ENCODE data around the gene TRMT10B.
"Not testable (repeated sequence)": the region's sequence is repeated elsewhere in the genome, so short reads cannot be mapped to it uniquely, and the experiment has no call there.

Gene TRMT10B

DNA sequence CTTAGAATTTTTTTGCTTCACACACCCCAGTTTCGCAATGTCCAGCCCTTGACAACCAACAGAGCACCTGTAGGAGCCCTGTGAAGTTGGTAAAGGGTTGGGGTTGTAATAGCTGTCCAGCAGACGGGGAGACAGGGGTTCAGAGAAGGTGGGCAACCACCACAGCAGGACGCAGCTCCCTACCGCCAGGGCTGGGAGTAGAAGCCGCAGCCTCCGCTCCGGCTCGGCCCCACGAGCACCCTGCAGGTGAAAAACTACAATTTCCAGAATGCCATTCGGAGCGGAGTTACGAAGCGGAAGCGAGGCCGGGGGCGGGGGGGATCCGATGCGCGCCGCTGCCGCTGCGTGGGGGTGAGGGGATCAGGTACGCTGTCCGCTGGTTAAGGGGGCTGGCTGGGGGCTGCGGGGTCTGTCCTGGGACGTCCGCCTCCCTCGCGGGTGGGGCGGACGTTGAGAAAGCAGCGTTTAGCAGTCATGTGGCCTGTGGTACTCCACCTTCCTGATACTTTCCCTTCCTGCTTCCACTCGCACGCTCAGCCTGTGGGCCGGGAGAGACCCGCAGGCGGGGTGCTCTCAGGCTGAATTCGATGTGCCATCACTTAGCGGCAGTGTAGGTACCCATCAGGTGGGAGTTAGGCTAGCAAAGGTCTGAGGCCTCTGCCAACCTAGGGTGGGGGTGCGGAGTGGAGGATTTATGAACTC is at the start of gene TRMT10B:
Gene TRMT10B (plus strand): TSS at position 317 of the 702 bp plus-strand sequence. CDS start 8,127 bp downstream, outside the sequence.
- peak; percentile 74 to 76 for DNase-seq

- DNase-seq, result no peak
These were observed 47.8 kb upstream of the TRMT10B start for GRCh38 chr9:37705787-37706186.

GRCh38 chr9:37706290-37706689 is 47.3 kb upstream of the TRMT10B start:
- no peak for DNase-seq

DNA sequence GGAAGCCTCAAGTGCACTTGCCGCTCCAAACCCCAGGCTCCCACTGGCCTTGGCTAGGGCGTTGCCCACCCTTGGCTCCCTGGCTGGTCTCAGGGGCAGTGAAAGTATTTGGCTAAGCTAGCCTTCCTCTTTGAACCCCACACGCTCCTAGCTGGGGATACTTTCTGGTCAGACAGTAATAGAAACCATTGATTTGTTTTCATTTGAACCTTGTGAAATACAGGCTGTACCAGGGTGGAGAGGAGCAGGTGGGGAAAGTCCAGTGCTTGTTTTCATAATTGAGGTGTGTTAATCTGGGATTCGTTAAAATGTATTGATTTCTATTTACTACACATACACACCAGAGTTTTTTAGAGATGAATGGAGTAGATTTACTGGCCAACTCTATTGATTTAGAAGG is 45.9 kb upstream of the TRMT10B start:
- DNase-seq, result no peak

- no peak for DNase-seq
These were observed 43.6 kb upstream of the TRMT10B start for GRCh38 chr9:37710046-37710445.

DNA sequence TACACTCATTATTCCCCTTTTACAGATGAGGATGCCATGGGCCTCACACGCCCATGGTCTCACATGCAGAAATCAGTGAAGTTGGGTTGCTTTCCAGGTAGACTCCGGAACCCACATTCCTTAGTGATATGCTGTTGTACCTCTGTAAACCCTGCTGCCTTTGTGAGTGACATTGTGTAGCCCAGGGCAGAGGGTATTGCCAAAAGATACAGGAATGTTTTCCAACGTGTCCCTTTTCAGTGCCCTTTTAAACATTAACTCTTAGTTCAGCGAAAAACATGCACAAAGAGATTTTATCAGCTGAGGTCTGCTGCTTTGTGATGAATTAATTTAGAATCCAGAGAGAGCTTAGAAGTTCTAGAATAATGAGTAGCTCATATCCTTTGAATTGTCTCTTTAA is 38.3 kb upstream of the TRMT10B start:
- no peak for DNase-seq

DNA sequence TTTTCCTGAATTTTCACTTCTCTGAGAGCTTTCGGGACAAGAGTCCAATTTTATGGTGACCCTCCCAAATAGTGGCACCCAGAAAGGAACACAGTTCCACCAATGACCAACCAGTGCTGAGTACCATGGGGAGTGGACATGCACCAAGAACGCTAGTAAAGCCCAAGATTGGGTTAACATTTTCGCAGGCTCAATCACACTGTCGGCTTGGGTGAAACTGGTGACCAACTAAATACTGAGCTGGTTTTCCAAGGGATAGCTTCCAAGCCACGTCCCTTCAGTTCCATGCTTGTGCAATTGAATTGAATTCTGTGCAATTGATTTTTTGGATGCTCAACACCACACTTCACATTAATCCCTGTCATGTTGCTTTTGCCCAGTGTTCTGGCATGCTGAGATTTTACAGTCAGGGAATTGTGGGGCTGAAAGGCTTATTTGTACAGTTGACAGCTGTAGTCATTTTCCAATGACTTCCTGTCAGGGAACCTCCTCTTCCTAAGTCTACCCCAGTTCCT is 37.6 kb upstream of the TRMT10B start:
- no peak for DNase-seq

DNA sequence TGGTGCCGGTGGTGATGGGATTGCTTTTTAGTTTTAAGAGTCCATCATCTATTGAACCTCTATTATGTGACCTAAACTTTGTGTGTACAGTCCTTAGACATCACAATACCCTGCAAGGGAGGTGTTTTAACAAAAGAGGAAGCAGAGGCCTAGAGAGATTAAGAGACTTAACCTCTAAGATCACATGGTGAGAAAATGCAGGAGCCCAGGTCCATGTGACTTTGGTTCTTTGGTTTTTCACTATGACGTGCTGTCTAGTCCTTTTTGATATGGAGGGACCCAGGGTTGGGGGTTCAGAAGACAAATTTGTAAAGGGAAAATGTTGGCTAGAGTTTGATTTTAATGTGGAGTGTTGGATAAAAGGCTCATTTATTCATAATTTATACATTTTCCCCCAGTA is 34.1 kb upstream of the TRMT10B start:
- DNase-seq, result no peak

- no peak for DNase-seq
These were observed 26.6 kb upstream of the TRMT10B start for GRCh38 chr9:37727013-37727412.

GRCh38 chr9:37729499-37729898 is 24.1 kb upstream of the TRMT10B start:
- no peak for DNase-seq

DNA sequence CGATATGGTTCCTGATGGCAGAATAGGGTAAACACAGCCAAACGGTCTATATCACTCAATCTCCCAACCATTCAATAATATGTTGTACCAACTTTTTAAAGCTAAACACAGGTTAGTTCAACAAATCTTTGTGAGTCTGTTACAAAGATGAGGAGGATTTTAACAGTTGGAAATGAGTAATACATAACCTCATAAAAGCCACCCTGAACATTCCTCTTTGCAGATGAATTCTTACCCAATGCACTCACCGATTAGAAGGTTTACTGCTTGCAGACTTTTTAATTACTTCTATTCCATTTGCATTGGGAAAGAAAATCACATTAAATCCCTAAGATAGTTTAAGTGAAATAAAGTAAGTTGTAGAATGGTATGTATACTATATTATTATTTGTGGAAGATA is 23.3 kb upstream of the TRMT10B start:
- DNase-seq, result no peak

- no peak for DNase-seq
These were observed 22.8 kb upstream of the TRMT10B start for GRCh38 chr9:37730839-37731238.

DNA sequence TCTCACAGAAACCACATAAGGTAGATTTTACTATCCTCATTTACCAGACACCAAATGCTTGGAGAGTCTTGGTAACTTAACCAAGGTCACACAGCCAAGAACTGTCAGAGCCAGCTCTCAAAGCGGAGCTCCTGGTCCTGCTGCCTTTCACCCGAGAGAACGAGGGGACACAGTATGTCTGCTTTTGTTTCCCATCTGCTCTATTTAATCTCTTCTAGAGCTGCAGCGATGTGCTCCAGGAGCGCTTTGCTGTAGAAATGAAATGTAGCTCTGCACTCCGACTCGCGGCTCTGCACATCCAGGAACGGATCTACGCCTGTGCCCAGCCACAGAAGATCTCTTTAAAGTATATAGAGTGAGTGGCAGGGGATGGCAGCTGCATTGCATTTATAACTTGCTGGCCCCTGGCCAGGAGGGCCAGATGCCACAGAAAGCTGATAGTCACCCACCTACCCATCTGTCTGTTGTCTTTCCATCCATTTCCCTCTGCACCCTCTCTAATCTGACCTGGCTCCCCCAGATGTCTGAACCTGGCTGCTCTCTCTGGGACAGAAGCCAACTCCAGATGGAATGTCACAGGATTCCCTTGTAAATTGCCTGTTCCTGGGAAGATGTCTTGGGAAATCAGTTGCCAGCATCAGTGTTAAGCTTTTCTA is 21.4 kb upstream of the TRMT10B start:
- DNase-seq, result no peak

DNA sequence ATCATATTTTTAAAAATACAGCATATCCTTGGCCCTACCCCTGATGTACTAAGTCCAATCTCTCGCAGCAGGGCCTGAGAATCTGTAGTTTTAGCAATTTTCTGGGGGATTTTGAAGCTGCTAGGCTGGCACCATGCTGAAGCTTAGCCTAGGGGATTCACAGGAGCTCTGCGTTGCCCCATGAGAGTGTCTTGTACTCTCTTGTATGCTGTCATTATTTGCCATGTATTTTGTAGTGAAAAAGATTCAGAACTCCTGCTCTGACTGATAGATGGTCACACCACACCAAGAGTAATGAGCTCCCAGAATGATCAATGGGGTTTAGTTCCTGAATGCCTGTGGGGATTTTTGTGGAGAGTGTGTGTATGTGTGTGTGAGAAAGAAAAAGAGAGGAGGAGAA is 20.7 kb upstream of the TRMT10B start:
- no peak for DNase-seq

DNA sequence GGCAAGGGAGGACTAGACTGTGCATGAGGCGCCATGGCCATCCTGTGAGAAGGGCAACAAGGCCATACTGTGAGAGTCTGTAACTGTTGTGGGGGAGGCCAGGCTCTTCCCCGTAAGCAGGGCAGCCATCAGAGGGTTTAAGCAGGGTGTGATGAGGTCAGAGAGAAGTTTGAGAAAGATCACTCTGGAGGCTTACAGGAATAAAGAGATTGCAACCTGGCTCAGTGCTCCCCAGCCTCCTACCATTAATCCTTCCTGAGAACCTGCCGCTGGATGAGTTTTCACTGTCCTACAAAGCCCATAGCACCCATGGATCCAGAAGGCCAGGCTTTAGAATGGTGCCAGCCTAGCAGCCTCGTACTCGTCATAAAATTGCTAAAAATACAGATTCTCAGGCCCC is 14.4 kb upstream of the TRMT10B start:
- DNase-seq, result no peak

GRCh38 chr9:37740128-37740527 is 13.5 kb upstream of the TRMT10B start:
- no peak for DNase-seq

DNA sequence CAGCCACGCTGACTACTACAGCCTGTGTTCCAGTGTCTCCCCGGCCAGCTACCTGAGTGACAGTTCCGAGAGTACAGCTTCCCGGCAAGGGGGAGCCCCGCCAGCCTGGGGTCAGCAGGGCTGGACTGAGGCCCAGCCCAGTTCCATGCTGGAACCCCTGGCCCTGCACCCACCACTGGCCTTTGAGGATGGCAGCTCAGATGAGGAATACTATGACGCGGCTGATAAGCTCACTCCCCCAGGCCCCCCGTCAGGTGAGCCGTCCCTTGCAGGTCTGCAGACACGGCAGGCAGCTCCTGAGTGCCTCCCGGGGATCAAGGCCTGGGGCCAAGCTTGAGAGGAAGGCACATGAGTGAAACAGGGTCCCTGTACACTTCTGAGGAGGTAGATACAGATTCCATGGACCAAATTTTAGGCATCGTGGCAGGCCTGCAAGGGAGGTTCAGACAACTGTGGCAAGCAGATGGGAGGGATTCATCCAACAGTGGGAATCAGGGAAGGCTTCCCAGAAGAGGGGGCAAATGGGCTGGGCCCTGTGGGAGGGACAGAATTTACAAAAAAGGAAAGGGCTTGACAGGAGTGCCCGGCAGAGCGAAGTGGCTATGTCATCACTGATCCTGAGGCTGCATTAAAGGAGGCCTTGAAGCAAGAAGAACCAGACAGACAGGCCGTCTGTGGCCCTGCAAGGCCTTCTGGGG is 12.8 kb upstream of the TRMT10B start:
- no peak for DNase-seq

DNA sequence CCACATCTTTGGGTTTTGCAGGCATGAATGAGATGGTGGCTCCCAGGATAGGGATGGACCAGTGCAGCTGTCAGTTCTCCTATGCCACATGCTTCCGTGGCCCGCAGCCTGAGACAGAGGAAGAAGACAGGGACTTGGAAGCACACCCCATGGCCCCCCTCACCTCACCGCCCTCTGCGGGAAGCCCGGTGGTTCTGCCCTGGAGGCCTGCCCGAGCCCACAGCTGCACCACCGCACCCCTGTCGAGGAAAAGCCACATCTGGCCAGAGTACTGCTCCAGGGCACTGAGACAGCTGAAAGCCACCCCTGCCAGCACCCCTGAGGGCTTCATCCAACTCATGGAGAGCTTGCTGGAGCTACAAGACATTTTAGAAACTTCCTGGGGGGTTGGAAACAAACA is 7.6 kb upstream of the TRMT10B start:
- DNase-seq, result no peak

DNA sequence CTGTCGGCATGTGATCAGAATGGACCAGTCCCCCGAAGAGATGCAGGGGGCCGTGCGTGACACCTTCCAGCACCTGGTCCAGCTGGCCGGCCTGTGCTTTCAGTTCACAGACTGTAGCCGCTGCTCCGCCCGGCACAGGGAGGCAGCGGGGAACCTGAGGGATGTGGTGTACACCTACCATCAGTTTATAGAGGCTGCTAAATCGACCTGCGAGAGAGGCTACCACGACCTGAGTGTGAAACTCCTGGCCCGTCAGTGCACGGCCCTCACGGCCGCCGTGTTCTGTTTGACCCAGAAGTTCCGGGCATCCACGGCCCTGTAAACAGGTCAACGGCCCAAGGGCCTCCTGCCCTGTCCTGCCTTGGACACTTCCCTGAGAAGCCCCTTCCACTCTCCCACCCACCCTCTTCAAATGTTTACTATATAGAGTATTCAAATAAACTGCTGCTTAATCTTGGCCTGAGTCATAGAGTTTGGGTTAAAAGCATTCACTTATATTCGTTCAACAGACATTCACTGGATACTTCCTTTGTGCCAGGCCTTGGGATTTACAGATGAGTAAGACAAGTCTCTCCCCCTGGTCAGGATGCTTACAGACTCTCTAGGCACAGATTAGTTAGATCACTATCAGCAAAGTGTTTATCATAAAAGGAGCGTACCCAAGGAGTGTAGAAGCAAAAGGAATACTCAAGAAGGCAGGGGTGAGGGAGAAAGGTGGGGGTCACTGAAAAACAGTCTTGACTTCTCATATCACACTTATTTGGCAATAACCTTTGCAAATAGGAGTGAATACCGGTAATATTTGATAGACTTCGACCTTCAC is 6.9 kb upstream of the TRMT10B start:
- no peak for DNase-seq

- peak; percentile 36 to 57 for DNase-seq
These were observed 6.3 kb upstream of the TRMT10B start for GRCh38 chr9:37747271-37747753.

GRCh38 chr9:37749129-37749528 is 4.5 kb upstream of the TRMT10B start:
- DNase-seq, result no peak

DNA sequence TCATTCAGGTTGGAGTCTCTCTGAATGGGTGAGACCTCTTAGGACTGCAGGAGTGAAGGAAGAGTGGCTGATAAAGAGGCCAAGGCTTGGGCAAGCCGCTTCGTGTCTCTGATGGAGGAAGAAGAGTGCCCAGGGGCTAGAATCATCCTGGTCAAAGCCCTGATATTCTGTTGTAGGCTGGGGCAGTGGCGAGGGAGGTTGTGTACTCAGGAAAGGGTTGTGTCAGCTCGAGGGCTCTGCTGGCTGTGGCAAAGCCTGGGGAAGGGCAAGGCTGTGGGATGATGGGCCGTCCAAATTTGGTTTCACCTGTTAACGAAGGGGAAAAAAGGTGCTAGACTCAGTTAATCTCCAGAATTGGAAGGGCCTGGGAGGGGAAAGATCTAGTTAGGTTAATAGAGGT is 2.4 kb upstream of the TRMT10B start:
- DNase-seq, result no peak

DNA sequence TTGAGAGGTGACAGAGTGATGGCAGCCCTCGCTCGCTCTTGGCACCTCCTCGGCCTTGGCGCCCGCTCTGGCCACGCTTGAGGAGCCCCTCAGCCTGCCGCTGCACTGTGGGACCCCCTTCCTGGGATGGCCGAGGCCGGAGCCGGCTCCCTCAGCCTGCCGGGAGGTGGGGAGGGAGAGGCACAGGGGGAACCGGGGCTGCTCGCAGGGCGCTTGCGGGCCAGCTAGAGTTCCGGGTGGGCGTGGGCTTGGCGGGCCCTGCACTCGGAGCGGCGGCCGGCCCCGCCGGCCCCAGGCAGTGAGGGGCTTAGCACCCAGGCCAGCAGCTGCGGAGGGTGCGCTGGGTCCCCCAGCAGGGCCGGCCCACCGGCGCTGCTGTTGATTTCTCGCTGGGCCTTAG is 1.9 kb upstream of the TRMT10B start:
- DNase-seq, result not testable (repeated sequence)
